GM12878 (cell line): ENCODE data around the gene INSYN2B. TPM values are rescaled to one million over a fixed set of nuclear protein-coding genes. Genes with fewer than 3 reads are reported as not detected.

ENCODE experiments used
- ATAC-seq: fragments of 200-7000 bp; cut with Tn5 transposase; 3 replicates; pipeline ENCODE4 v1.9.1; 2020; ENCODE audit warnings: mild to moderate bottlenecking, moderate library complexity
- BruUV-seq: library from RNA; stranded (reverse); fragments of 400-500 nt; replicated peaks from 2 replicates; lab custom pipeline; 2021; lab: Mats Ljungman, UMichigan
- CTCF ChIA-PET: fragments of 300-600 bp; sonication (Branson Sonifier 250); formaldehyde crosslinking; extraction: SDS; loops from one replicate; lab custom pipeline; 2021; ENCODE audit warnings: inconsistent platforms; lab: Yijun Ruan, JAX
- POLR2A ChIA-PET: fragments of 350-600 bp; formaldehyde crosslinking; extraction: SDS; loops from one replicate; lab custom pipeline; 2021; ENCODE audit warnings: inconsistent platforms; lab: Charles Lee
- RAD21 ChIA-PET: fragments of 300-600 bp; sonication (Branson Sonifier 250); formaldehyde crosslinking; loops from one replicate; lab custom pipeline; 2023; ENCODE audit warnings: antibody characterized with exemption; ENCODE audit not compliant: unreplicated experiment; lab: Charles Lee
- SMC1A ChIA-PET: fragments of 300-600 bp; sonication (Branson Sonifier 250); formaldehyde crosslinking; loops from one replicate; lab custom pipeline; 2023; ENCODE audit not compliant: unreplicated experiment, uncharacterized antibody; lab: Charles Lee
- DNase-seq: peaks from one replicate; pipeline ENCODE4 v3.0.0-alpha.2; 2011; ENCODE audit warnings: low read depth, low spot score
- FAIRE-seq: peaks from 3 replicates; lab custom pipeline; 2011; peaks lifted over from hg19 to GRCh38; lab: Jason Lieb, UNC
- H2AFZ ChIP-seq: 2 replicates; pipeline ENCODE4 v1.6.0; 2011; ENCODE audit warnings: low read depth, low read length, control low read depth; ENCODE audit not compliant: control insufficient read depth
- H3K27ac ChIP-seq: 2 replicates; pipeline ENCODE4 v1.5.1; 2011; ENCODE audit warnings: control low read depth; ENCODE audit not compliant: control insufficient read depth, insufficient read depth
- H3K27me3 ChIP-seq, 2 experiments: replicated peaks in 1 of 2; 2 replicates each; pipeline versions ENCODE4 v1.6.0 to v1.6.1; 2011; ENCODE audit warnings: low read length in 1 of 2; ENCODE audit not compliant: control insufficient read depth in 2 of 2, insufficient read depth in 2 of 2
- H3K36me3 ChIP-seq, 2 experiments: 2 replicates each; pipeline ENCODE4 v1.5.1; 2011; ENCODE audit warnings: low read length in 1 of 2; ENCODE audit not compliant: control insufficient read depth in 2 of 2, insufficient read depth in 2 of 2
- H3K4me1 ChIP-seq: 2 replicates; pipeline ENCODE4 v1.6.1; 2011; ENCODE audit warnings: mild to moderate bottlenecking, low read length, moderate library complexity, mixed read lengths; ENCODE audit not compliant: control insufficient read depth, insufficient read depth
- H3K4me2 ChIP-seq: 2 replicates; pipeline ENCODE4 v1.6.0; 2011; ENCODE audit warnings: control low read depth; ENCODE audit not compliant: control insufficient read depth, insufficient read depth
- H3K4me3 ChIP-seq: fragments of 200-600 bp; sonication (generic); 2 replicates; pipeline ENCODE4 v1.5.1; 2016
- H3K79me2 ChIP-seq: 2 replicates; pipeline ENCODE4 v1.6.0; 2011; ENCODE audit warnings: low read length; ENCODE audit not compliant: control insufficient read depth, insufficient read depth
- H3K9ac ChIP-seq: 2 replicates; pipeline ENCODE4 v1.8.0; 2011; ENCODE audit warnings: low read length, control low read depth, mixed read lengths; ENCODE audit not compliant: control insufficient read depth, insufficient read depth
- H3K9me3 ChIP-seq: replicated peaks from 3 replicates; pipeline ENCODE4 v1.5.1; 2011; ENCODE audit warnings: mild to moderate bottlenecking, low read length; ENCODE audit not compliant: control insufficient read depth, insufficient read depth
- H4K20me1 ChIP-seq: 2 replicates; pipeline ENCODE4 v1.6.0; 2011; ENCODE audit not compliant: control insufficient read depth, insufficient read depth
- GATAD2B ChIP-seq: fragments of 450-650 bp; conservative IDR thresholded peaks from 2 replicates; pipeline ENCODE4 v1.6.1; 2017; ENCODE audit warnings: low read depth, mild to moderate bottlenecking, moderate library complexity
- HCFC1 ChIP-seq: fragments of 150-350 bp; IDR thresholded peaks from 2 replicates; pipeline ENCODE4 v1.6.1; 2014; ENCODE audit warnings: low read length
- NFYA ChIP-seq: IDR thresholded peaks from 2 replicates; pipeline ENCODE4 v1.6.1; 2011; ENCODE audit warnings: low read depth, mild to moderate bottlenecking, low read length, improper control_type of control experiment, borderline replicate concordance
- SMAD5 ChIP-seq: IDR thresholded peaks from 2 replicates; pipeline ENCODE4 v1.6.1; 2016; ENCODE audit warnings: antibody characterized with exemption, low read depth
- SP1 ChIP-seq: IDR thresholded peaks from one replicate; pipeline ENCODE4 v1.6.1; 2011; ENCODE audit warnings: low read depth, low read length
- SPI1 ChIP-seq: IDR thresholded peaks from 2 replicates; pipeline ENCODE4 v1.6.1; 2011; ENCODE audit warnings: low read depth, mild to moderate bottlenecking, low read length, moderate library complexity, borderline replicate concordance; ENCODE audit not compliant: insufficient read depth
- ZBED1 ChIP-seq: IDR thresholded peaks from 2 replicates; pipeline ENCODE4 v1.6.1; 2016; ENCODE audit warnings: borderline replicate concordance
- ZNF274 ChIP-seq: IDR thresholded peaks from one replicate; pipeline ENCODE4 v1.8.0; 2011; ENCODE audit not compliant: insufficient read length, insufficient read depth
- ZSCAN29 ChIP-seq: fragments of 450-650 bp; IDR thresholded peaks from 2 replicates; pipeline ENCODE4 v1.6.1; 2017; ENCODE audit warnings: mild to moderate bottlenecking, moderate library complexity
- WGBS: methylation state at CpG from one replicate; pipeline ENCODE4 v1.1.6; 2016; ENCODE audit warnings: low lambda C conversion rate; ENCODE audit not compliant: insufficient replicate concordance, insufficient coverage; ENCODE audit errors: missing lambda C conversion rate; 5-methylcytosine and 5-hydroxymethylcytosine counted together
- in situ Hi-C: fragments of 300-500 bp; cut with MboI; formaldehyde crosslinking; loops from 9 replicates; pipeline ENCODE4 v1.14.3; 2018; ENCODE audit warnings: mixed read lengths
- intact Hi-C: fragments of 100-400 bp; cut with micrococcal nuclease; formaldehyde crosslinking; loops from one replicate; pipeline ENCODE4 v1.14.2; 2022; ENCODE audit not compliant: unreplicated experiment
- polyA plus RNA-seq, 11 experiments: library from polyadenylated mRNA; depleted of rRNA in 4 of 11; unstranded in 6 of 11; stranded (reverse) in 5 of 11; fragments of >200 nt; fragmentation: Nextera tagmentation in 4 of 11; fragmentation: Illumina TruSeq in 1 of 11; extraction: Ambion mirVana in 4 of 11; extraction: Trizol in 1 of 11; gene quantifications; 1 replicate in 1 of 11; 2 replicates in 10 of 11; pipeline versions ENCODE4 v1.2.1 to v1.2.3, GENCODE V29; 2011 to 2016; ENCODE audit warnings: inconsistent platforms in 2 of 11, missing spikeins in 2 of 11, low read depth in 1 of 11
- total RNA-seq, 4 experiments: library from RNA; depleted of rRNA in 3 of 4; stranded (reverse); fragments of >200 nt in 3 of 4; fragmentation: Illumina TruSeq in 1 of 4; extraction: Trizol in 1 of 4; gene quantifications; 2 replicates each; pipeline versions ENCODE4 v1.2.1 to v1.2.3, GENCODE V29; 2013 to 2021
- TF ChIP-seq, protein P1 (sequence below): IDR thresholded peaks from 2 replicates; pipeline ENCODE4 v1.6.1; 2012; ENCODE audit warnings: low read depth, low read length, improper control_type of control experiment
- TF ChIP-seq, protein P2 (sequence below): fragments of 450-650 bp; formaldehyde crosslinking; IDR thresholded peaks from 2 replicates; pipeline ENCODE4 v1.4.0; 2022; ENCODE audit warnings: mild to moderate bottlenecking, moderate library complexity
- TF ChIP-seq, protein P3 (sequence below): fragments of 450-650 bp; IDR thresholded peaks from 2 replicates; pipeline ENCODE4 v1.6.1; 2018; ENCODE audit warnings: mild to moderate bottlenecking, low read depth, moderate library complexity; ENCODE audit not compliant: partially characterized antibody
- TF ChIP-seq, protein P4 (sequence below): fragments of 450-650 bp; IDR thresholded peaks from 2 replicates; pipeline ENCODE4 v1.6.1; 2017; ENCODE audit warnings: mild to moderate bottlenecking, moderate library complexity

INSYN2B gene
- total and polyA plus RNA-seq, 10 of the 15 experiments (the other 5 are each of a cell fraction or from before 2014, with no cell fraction given), result 0.05 to 0.27 (median 0.13) TPM; not detected in 7

DNA sequence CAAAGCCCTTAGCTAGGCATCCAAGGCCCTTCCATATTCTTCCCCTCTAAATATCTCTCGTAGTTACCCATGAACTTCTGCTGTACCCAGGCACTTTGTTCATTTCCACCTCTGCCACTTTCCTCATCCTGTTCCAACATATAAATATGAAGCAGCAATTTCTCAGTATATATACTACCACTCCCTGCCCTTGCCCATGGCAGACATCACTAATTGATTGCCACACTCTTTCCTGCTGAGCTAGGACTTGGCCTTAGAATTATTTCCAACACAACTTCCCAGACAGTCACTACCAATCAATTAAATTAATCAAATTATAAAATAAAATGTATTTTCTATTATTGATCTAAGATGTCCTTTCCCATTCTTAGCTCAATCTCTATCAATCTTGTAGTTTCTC is 8.5 kb downstream of the INSYN2B start:
- RAD21 ChIA-PET, result interaction anchor here (0.7 to 0.8 kb wide), 3 partner anchors 9 to 249 kb away, joined by 3 to 4 read pairs (median 3); partner anchors contain the start of gene INSYN2B
- H2AFZ ChIP-seq, result no peak overlapping the region
- FAIRE-seq, result no peak
- DNase-seq, result no peak
- no TSS peak for BruUV-seq
- no peaks in the 10 kb centered on the region for H3K79me2 ChIP-seq
- H3K4me1 ChIP-seq, result no peaks in the 10 kb centered on the region; the same call in 1 of the 2 replicates
- no peaks in the 10 kb centered on the region for H3K27me3 ChIP-seq
- SMC1A ChIA-PET, result interaction anchor here (0.6 to 1.7 kb wide), 5 partner anchors 9 to 193 kb away, joined by 3 to 7 read pairs (median 4); partner anchors contain the start of gene INSYN2B
- no peak for ATAC-seq
- 100% methylated on average over 1 of the region's 1 CpG for WGBS
- peaks cover 2 to 4% of the 10 kb centered on the region in 2 experiments; a peak in 3 of 4 replicates for H3K36me3 ChIP-seq
- no peak overlapping the region for H3K27ac ChIP-seq
- no peaks in the 10 kb centered on the region for H3K9me3 ChIP-seq
- no peak overlapping the region for H3K4me2 ChIP-seq
- H3K4me3 ChIP-seq, result no peak overlapping the region
- intact Hi-C loops, result no loop called here
- POLR2A ChIA-PET, result no interaction called here
- H4K20me1 ChIP-seq, result no peaks in the 10 kb centered on the region; the same call in 1 of the 2 replicates
- CTCF ChIA-PET, result interaction anchor here (0.7 to 2.8 kb wide), 4 partner anchors 9 to 878 kb away, joined by 4 to 17 read pairs (median 4); partner anchors contain the start of gene INSYN2B
- in situ Hi-C loops, result no loop called here
- no peak overlapping the region for H3K9ac ChIP-seq
- no peak for TF ChIP-seq ZNF274
- no peak for TF ChIP-seq ZSCAN29
- no peak for TF ChIP-seq GATAD2B
- no peak for TF ChIP-seq NFYA
- TF ChIP-seq HCFC1, result no peak
- TF ChIP-seq SPI1, result no peak
- TF ChIP-seq, protein P1, sequence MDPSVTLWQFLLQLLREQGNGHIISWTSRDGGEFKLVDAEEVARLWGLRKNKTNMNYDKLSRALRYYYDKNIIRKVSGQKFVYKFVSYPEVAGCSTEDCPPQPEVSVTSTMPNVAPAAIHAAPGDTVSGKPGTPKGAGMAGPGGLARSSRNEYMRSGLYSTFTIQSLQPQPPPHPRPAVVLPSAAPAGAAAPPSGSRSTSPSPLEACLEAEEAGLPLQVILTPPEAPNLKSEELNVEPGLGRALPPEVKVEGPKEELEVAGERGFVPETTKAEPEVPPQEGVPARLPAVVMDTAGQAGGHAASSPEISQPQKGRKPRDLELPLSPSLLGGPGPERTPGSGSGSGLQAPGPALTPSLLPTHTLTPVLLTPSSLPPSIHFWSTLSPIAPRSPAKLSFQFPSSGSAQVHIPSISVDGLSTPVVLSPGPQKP, result no peak
- TF ChIP-seq, protein P2, sequence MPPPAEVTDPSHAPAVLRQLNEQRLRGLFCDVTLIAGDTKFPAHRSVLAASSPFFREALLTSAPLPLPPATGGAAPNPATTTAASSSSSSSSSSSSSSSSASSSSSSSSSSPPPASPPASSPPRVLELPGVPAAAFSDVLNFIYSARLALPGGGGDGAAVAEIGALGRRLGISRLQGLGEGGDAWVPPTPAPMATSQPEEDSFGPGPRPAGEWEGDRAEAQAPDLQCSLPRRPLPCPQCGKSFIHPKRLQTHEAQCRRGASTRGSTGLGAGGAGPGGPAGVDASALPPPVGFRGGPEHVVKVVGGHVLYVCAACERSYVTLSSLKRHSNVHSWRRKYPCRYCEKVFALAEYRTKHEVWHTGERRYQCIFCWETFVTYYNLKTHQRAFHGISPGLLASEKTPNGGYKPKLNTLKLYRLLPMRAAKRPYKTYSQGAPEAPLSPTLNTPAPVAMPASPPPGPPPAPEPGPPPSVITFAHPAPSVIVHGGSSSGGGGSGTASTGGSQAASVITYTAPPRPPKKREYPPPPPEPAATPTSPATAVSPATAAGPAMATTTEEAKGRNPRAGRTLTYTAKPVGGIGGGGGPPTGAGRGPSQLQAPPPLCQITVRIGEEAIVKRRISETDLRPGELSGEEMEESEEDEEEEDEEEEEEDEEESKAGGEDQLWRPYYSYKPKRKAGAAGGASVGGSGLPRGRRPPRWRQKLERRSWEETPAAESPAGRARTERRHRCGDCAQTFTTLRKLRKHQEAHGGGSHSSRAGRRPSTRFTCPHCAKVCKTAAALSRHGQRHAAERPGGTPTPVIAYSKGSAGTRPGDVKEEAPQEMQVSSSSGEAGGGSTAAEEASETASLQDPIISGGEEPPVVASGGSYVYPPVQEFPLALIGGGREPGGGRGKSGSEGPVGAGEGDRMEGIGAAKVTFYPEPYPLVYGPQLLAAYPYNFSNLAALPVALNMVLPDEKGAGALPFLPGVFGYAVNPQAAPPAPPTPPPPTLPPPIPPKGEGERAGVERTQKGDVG (CRISPR knock-in tag), result no peak
- no peak for TF ChIP-seq ZBED1
- TF ChIP-seq SMAD5, result no peak
- no peak for TF ChIP-seq SP1
- TF ChIP-seq, protein P3, sequence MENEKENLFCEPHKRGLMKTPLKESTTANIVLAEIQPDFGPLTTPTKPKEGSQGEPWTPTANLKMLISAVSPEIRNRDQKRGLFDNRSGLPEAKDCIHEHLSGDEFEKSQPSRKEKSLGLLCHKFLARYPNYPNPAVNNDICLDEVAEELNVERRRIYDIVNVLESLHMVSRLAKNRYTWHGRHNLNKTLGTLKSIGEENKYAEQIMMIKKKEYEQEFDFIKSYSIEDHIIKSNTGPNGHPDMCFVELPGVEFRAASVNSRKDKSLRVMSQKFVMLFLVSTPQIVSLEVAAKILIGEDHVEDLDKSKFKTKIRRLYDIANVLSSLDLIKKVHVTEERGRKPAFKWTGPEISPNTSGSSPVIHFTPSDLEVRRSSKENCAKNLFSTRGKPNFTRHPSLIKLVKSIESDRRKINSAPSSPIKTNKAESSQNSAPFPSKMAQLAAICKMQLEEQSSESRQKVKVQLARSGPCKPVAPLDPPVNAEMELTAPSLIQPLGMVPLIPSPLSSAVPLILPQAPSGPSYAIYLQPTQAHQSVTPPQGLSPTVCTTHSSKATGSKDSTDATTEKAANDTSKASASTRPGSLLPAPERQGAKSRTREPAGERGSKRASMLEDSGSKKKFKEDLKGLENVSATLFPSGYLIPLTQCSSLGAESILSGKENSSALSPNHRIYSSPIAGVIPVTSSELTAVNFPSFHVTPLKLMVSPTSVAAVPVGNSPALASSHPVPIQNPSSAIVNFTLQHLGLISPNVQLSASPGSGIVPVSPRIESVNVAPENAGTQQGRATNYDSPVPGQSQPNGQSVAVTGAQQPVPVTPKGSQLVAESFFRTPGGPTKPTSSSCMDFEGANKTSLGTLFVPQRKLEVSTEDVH, result no peak
- TF ChIP-seq, protein P4, sequence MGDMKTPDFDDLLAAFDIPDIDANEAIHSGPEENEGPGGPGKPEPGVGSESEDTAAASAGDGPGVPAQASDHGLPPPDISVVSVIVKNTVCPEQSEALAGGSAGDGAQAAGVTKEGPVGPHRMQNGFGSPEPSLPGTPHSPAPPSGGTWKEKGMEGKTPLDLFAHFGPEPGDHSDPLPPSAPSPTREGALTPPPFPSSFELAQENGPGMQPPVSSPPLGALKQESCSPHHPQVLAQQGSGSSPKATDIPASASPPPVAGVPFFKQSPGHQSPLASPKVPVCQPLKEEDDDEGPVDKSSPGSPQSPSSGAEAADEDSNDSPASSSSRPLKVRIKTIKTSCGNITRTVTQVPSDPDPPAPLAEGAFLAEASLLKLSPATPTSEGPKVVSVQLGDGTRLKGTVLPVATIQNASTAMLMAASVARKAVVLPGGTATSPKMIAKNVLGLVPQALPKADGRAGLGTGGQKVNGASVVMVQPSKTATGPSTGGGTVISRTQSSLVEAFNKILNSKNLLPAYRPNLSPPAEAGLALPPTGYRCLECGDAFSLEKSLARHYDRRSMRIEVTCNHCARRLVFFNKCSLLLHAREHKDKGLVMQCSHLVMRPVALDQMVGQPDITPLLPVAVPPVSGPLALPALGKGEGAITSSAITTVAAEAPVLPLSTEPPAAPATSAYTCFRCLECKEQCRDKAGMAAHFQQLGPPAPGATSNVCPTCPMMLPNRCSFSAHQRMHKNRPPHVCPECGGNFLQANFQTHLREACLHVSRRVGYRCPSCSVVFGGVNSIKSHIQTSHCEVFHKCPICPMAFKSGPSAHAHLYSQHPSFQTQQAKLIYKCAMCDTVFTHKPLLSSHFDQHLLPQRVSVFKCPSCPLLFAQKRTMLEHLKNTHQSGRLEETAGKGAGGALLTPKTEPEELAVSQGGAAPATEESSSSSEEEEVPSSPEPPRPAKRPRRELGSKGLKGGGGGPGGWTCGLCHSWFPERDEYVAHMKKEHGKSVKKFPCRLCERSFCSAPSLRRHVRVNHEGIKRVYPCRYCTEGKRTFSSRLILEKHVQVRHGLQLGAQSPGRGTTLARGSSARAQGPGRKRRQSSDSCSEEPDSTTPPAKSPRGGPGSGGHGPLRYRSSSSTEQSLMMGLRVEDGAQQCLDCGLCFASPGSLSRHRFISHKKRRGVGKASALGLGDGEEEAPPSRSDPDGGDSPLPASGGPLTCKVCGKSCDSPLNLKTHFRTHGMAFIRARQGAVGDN, result no peak
